Brain pericyte (primary cell): Measurements from ENCODE around the gene ELMO1.
"Not testable (repeated sequence)": the region's sequence is repeated elsewhere in the genome, so short reads cannot be mapped to it uniquely, and the experiment has no call there.

Experiments
- DNase-seq: peaks from one replicate; pipeline ENCODE4 v3.0.0-alpha.2; 2012; ENCODE audit warnings: low read depth, low spot score

ELMO1 gene

DNA sequence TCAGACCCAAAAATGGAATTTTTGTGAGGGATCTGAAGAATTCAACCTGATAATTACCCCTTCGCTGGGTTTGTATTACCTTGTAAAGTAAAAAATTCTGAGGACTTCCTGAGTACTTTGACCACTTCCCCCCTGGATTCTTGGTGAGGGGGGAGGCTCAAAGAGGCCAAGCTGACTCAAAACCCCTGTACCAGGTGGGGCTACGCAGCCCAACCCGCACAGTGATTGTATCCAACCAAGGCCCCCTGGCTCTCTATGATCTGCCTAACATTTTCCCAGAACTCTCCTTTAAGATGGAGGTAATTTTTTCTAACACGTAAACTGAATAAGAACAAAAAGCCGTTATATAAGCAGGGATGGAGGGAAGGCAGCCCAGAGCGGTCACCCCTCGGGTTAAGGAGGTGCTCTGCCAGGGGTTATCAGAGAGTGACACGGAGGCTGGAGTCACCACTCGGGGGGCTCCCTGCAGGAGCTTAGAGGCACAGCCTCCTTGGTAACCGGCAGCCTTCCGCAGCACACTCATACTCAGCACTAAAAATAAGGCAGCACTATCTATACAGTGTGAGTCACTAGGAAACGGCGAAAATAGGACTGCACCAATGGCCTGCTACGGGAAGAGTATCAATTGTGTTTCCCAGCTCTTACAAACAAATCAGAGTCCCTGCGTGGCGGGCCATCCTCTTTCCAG, 255.4 kb downstream of the ELMO1 start:
- no peak for DNase-seq

DNA sequence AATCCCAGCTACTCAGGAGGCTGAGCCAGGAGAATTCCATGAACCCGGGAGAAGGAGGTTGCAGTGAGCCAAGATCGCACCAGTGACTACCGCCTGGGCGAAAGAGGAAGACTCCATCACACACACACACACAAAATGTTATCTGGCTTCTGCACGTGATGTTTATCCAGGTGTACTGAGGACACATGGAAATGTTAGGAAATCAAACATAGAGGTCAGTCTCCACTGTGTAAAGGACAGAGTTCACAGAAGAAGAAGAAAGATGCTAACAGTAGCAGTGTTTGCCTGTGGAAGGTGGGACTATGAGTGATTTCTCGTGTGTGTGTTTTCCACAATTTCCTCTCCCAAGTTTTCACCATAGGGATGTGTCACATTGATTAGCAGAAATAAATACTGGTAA, 256.9 kb downstream of the ELMO1 start:
- no peak for DNase-seq

DNA sequence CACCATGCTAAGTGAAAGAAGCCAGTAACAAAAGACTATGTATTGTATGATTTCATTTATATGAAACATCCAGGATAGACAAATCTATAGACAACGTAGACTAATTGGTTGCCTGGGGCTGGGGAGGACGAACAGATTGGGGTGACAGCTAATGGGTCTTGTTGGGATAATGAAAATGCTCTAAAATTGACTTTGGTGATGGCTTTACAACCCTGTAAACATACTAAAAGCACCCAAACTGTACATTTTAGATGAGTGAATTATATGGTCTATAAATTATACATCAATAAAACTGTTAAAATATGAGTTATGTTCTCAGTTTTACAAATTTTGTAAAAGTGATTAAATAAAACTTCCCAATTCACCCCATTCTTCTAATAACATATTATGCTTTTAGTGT, 261.5 kb downstream of the ELMO1 start:
- no peak for DNase-seq

DNA sequence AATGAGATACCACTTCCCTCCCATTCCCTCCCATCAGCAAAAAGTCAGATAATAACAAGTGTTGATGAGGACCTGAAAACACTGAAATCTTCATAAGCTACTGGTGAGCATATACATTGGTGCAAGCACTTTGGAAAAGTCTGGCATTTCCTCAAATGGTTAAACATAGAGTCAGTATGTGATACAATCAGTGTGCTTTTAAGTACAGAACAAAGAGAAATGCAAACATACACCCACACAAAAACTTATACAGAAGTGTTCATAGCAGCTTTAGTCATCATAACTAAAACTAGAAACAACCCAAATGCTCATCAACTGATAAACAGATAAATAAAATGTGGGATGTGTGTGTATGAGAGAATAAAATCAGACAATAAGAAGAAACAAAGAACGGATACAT, 261.9 kb downstream of the ELMO1 start:
- DNase-seq, result no peak

DNA sequence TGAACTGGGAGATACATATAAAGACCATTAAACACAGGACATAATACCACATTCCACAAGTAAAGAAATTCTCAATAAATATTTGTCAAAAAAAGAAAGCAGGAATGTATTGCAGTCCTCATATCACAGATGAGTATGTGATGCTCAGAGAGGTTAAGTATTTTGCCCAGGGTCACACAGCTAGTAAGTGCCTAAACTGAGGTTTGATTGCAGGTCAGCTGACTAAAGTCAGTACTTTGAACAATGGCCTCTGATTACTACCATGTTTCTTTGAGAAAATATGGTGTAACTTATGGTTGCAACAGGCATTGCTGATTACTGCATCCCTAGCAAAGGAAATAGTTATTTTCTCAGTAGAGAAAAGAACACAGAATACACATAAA, 267.1 kb downstream of the ELMO1 start:
- DNase-seq, result no peak

GRCh38 chr7:37180828-37181549, 267.7 kb downstream of the ELMO1 start:
- no peak for DNase-seq

- no peak for DNase-seq
Observed at GRCh38 chr7:37176079-37176478, 272.6 kb downstream of the ELMO1 start.

- no peak for DNase-seq
Observed at GRCh38 chr7:37174460-37174859, 274.2 kb downstream of the ELMO1 start.

- no peak for DNase-seq
Observed at GRCh38 chr7:37173670-37174069, 275.0 kb downstream of the ELMO1 start.

DNA sequence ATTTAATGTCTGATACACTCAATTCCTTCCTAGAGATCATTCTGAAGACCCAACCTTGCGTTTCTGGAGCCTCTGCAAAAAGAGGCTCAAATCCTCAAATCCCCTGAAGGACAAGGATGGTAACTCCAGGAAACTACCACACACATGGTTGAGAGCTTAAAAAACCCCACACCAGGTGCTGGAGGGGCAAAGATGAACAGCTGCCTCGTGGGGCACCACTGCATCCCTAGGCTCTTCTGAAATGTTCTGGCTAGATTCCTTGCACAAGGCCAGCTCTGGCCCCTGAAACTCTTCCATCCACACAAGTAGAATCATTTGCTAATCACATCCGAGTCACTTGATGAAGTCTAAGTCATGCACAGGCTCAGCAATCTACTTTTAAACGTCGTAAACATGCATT, 286.6 kb downstream of the ELMO1 start:
- no peak for DNase-seq

GRCh38 chr7:37160656-37161055, 288.0 kb downstream of the ELMO1 start:
- no peak for DNase-seq

GRCh38 chr7:37153376-37153775, 295.3 kb downstream of the ELMO1 start:
- no peak for DNase-seq

DNA sequence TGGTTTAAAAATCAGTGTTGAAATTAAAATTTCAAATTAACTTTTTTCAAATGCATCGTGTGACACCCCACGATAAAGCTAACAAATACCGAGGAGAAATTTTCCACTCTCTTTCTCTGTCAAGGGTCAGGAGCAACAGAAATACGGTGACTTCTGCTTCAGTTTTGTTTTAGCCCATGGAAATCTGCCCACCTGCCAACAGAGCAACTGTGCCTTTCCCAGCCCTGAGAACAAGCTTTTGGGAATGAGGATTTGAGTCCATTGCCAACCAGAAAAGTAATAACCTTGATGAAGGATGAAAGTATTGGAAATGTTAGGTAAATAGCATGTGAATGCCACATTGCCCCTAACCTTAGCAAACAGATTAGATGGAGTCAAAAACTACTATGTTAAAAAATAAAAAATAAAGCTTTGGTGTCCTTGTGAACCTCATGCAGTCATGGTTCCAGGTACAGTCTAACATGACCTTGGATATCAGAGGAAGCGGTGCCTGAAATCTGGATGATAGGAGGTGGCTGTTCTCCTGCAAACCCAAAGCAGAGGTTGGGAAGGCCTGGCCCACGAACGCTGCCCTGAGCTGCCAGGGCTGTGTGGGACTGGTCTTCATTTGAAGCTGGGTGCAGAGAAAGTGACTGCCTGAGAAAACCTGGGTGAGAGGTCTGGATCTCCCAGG, 296.8 kb downstream of the ELMO1 start:
- DNase-seq, result no peak

- no peak for DNase-seq
Observed at GRCh38 chr7:37150856-37151255, 297.8 kb downstream of the ELMO1 start.

GRCh38 chr7:37150180-37150579, 298.5 kb downstream of the ELMO1 start:
- DNase-seq, result no peak

DNA sequence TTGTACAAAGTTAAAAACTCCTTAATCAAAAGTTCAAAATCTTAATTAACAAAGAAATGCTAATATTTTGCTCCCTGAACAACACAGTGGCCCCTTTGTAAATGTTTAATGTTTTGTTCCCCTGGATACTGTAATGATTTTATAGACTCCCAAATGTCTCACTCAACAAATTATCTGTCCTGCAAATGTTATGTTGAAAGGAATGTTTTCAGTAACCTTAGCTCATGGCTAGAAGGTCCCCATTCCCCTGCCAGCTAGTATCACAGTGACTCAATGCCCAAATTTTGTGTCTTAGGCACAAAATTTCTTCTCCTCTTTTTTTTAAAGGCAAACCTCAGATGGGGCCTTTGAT, 298.9 kb downstream of the ELMO1 start:
- DNase-seq, result no peak

DNA sequence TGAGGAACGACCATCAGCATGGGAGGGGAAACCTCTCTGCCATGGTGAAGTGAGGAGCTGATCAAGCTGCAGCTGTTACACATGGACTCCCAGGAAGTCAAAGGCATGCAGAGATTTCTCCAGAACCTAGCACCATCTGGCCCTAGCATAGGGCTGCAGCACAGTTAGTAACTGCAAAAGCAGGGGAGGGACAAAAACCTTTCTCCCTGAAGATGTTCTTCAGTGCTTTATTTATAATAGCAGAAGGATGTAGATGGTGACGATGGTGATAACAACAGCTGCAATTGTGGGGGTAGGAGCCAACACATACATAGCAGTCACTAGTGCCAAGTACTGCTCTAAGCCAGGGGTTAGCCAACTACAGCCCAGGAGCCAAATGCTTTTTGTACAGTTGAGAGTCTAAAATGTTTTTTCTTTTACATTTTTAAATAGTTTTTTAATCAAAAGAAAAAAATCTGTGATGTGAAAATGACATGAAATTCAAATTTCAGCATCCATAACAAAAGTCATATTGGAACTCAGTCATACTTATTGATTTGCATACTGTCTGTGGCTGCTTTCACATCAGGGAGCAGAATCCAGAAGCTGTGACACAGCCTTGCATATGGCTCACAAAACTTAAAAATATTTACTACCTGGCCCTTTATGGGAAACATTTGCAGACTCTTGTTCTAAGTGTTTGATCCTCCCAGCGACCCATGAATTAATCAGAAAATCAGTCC, 299.5 kb downstream of the ELMO1 start:
- DNase-seq, result no peak

GRCh38 chr7:37145682-37146081, 303.0 kb downstream of the ELMO1 start:
- no peak for DNase-seq

DNA sequence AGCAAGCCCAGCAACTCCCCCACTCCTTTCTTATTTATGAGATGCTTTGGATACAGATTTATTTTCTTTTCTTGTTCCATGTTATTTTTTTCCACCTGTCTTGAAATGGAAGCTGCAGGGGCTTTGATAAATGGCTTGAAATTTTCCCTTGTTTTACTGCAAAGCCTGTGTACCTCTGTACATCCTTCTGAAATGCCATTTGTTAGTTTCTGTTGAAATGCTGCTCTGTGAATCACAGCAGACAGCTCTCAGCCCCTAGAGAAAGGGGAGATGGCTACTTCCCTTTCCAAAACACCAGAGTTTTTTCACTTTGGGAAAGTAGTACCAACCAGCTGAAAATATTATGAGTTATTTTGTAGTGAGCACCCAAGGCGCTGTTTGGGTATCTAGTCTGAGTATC, 304.2 kb downstream of the ELMO1 start:
- no peak for DNase-seq

GRCh38 chr7:37142958-37143357, 305.7 kb downstream of the ELMO1 start:
- no peak for DNase-seq

- no peak for DNase-seq
Observed at GRCh38 chr7:37141742-37142141, 306.9 kb downstream of the ELMO1 start.

- DNase-seq, result not testable (repeated sequence)
Observed at GRCh38 chr7:37133902-37134301, 314.8 kb downstream of the ELMO1 start.
